ENCODE results near the gene NSG1.

- TF ChIP-seq POLR2A (IDR thresholded peaks at IDR 0.05; ENCODE audit: low read length) (no peak), JUN (IDR thresholded peaks at IDR 0.05) (no peak)
These were observed 36.1 kb downstream of the NSG1 start for GRCh38 chr4:4422856-4423499.
